PFSK-1 (cell line): ENCODE results near the gene CNTN4.

ENCODE experiments used
- FOXP2 ChIP-seq: optimal IDR thresholded peaks from 2 replicates; pipeline ENCODE3; 2011; ENCODE audit warnings: borderline replicate concordance, control low read depth, inconsistent platforms; ENCODE audit not compliant: insufficient read depth; ENCODE audit errors: extremely low read length, extremely low read depth
- POLR2AphosphoS5 ChIP-seq: IDR thresholded peaks from 2 replicates; pipeline ENCODE4 v1.6.1; 2012; ENCODE audit warnings: low read depth, mild to moderate bottlenecking, control low read depth, low read length, moderate library complexity
- SIN3A ChIP-seq: IDR thresholded peaks from 2 replicates; pipeline ENCODE4 v1.6.1; 2012; ENCODE audit warnings: mild to moderate bottlenecking, low read length, moderate library complexity, borderline replicate concordance; ENCODE audit not compliant: insufficient read depth
- TAF1 ChIP-seq: IDR thresholded peaks from 2 replicates; pipeline ENCODE4 v1.6.1; 2012; ENCODE audit warnings: low read length, control low read depth, borderline replicate concordance; ENCODE audit not compliant: insufficient read depth
- TF ChIP-seq, protein P1 (sequence below), 2 experiments: IDR thresholded peaks; 2 replicates each; pipeline versions ENCODE4 v1.6.1 to v1.8.0; 2011 to 2012; ENCODE audit warnings: low read depth in 2 of 2, low read length in 2 of 2, control low read depth in 1 of 2, inconsistent platforms in 1 of 2, mild to moderate bottlenecking in 1 of 2, moderate library complexity in 1 of 2; ENCODE audit not compliant: insufficient read depth in 1 of 2

The CNTN4 gene

DNA sequence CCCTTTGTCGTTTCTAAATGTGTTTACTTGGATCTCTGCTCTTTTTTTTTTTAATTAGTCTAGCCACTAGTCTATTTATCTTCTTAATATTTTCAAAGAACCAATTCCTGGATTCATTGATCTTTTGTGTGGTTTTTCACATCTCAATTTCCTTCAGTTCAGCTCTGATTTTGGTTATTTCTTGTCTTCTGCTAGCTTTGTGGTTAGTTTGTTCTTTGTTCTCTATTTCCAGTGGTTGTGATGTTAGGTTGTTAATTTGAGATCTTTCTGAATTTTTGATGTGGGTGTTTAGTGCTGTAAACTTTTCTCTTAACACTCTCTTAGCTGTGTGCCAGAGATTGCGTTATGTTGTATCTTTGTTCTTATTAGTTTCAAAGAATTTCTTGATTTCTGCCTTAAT, 446.1 kb downstream of the CNTN4 start:
- TF ChIP-seq POLR2AphosphoS5, result no peak
- TF ChIP-seq TAF1, result no peak
- TF ChIP-seq, protein P1, sequence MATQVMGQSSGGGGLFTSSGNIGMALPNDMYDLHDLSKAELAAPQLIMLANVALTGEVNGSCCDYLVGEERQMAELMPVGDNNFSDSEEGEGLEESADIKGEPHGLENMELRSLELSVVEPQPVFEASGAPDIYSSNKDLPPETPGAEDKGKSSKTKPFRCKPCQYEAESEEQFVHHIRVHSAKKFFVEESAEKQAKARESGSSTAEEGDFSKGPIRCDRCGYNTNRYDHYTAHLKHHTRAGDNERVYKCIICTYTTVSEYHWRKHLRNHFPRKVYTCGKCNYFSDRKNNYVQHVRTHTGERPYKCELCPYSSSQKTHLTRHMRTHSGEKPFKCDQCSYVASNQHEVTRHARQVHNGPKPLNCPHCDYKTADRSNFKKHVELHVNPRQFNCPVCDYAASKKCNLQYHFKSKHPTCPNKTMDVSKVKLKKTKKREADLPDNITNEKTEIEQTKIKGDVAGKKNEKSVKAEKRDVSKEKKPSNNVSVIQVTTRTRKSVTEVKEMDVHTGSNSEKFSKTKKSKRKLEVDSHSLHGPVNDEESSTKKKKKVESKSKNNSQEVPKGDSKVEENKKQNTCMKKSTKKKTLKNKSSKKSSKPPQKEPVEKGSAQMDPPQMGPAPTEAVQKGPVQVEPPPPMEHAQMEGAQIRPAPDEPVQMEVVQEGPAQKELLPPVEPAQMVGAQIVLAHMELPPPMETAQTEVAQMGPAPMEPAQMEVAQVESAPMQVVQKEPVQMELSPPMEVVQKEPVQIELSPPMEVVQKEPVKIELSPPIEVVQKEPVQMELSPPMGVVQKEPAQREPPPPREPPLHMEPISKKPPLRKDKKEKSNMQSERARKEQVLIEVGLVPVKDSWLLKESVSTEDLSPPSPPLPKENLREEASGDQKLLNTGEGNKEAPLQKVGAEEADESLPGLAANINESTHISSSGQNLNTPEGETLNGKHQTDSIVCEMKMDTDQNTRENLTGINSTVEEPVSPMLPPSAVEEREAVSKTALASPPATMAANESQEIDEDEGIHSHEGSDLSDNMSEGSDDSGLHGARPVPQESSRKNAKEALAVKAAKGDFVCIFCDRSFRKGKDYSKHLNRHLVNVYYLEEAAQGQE (IDR thresholded peaks at IDR 0.05; ENCODE audit: insufficient read depth in 1 of 2, low read depth in 2 of 2, low read length in 2 of 2), result no peak

DNA sequence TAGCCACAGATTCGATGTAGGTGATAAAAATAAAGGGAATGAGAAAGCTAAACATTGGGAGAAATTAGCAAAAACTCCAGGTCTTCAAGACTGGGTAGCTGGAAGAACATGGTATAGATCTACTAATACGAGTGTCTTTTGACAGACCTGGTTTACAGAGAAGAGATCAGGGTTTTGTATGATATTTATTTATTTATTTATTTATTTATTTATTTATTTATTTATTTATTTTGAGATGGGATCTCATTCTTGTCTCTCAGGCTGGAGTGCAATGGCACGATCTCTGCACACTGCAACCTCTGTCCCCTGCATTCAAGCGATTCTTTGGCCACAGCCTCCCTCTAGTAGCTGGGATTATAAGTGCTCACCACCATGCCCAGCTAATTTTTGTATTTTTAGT, 448.4 kb downstream of the CNTN4 start:
- TF ChIP-seq POLR2AphosphoS5, result no peak
- TF ChIP-seq FOXP2, result no peak
- no peak for TF ChIP-seq TAF1
- TF ChIP-seq, protein P1 (IDR thresholded peaks at IDR 0.05; ENCODE audit: insufficient read depth in 1 of 2, low read depth in 2 of 2, low read length in 2 of 2), result no peak
- no peak for TF ChIP-seq SIN3A

DNA sequence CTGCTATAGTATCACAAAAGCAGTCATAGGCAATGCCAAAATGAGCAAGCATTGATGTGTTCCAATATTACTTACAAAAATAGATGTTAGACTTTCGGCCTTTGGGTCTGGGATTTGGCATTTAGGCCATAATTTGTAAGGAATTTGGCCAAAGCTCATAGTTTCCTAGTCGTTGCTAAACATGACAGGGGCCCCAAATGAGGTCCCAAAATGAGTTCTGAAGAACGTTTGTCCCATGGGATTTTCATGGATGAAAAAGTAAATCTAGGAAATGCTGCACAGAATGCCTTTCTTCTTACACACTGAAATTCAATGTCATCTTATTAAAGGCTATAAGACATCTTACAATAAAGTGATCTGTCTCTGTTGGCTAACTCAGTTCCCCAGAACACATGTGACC, 456.0 kb downstream of the CNTN4 start:
- TF ChIP-seq POLR2AphosphoS5 (no peak), SIN3A (no peak), TAF1 (no peak)
- TF ChIP-seq, protein P1 (IDR thresholded peaks at IDR 0.05; ENCODE audit: insufficient read depth in 1 of 2, low read depth in 2 of 2, low read length in 2 of 2), result no peak

DNA sequence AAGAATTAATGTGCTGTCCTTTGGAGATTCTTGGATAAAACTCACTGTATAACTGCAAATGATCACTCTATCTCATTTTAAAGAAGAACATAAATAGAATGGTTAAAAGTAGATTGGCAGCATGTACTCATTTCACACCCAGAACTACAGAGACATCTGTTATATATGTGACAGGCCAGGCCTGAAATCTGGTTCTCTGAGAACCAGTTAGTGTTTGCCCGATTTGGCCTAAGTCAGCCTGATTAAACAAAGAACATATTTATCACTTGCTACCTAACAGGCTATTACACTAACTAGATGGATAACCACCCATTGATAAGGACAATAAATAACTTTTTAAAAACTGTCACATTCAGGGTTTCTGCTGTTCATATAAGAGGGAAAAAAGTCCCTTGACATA, 460.1 kb downstream of the CNTN4 start:
- no peak for TF ChIP-seq POLR2AphosphoS5
- no peak for TF ChIP-seq FOXP2
- no peak for TF ChIP-seq SIN3A
- TF ChIP-seq, protein P1 (IDR thresholded peaks at IDR 0.05; ENCODE audit: insufficient read depth in 1 of 2, low read depth in 2 of 2, low read length in 2 of 2), result no peak
- TF ChIP-seq TAF1, result no peak

DNA sequence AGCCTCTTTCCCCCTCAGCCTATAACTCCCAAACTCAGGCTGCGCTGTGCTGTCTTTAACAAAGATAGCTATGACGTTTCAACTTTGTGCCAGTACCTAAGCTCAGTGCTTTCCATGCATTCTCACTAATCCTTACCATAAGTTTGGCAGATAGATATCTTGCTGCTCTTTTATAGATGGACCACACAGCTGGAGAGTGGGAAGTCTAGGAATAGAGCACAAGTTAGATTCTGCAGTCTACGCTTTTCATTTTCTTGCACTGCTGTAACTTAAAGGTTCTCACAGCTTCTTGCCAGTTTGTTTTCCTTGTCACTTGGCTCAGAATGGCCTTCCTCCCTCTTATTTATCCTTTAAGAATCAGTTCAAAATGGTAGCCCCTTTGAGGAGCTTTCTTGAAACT, 468.8 kb downstream of the CNTN4 start:
- TF ChIP-seq FOXP2 (no peak), SIN3A (no peak), POLR2AphosphoS5 (no peak), TAF1 (no peak)
- TF ChIP-seq, protein P1 (IDR thresholded peaks at IDR 0.05; ENCODE audit: insufficient read depth in 1 of 2, low read depth in 2 of 2, low read length in 2 of 2), result no peak
